Neural crest cell (in vitro differentiated cells): Measurements from ENCODE around the gene CD247. TPM values are rescaled to one million over a fixed set of nuclear protein-coding genes. Genes with fewer than 3 reads are reported as not detected.

Experiments used
- DNase-seq: peaks from one replicate; pipeline ENCODE4 v3.0.0; 2021; ENCODE audit warnings: low read depth, mixed read lengths, low spot score
- H3K27ac Mint-ChIP-seq: one replicate; pipeline ENCODE4 v1.8.0; 2021; ENCODE audit warnings: mild to moderate bottlenecking, mixed read lengths; ENCODE audit not compliant: unreplicated experiment
- H3K27me3 Mint-ChIP-seq: 2 replicates; pipeline ENCODE4 v1.8.0; 2021; ENCODE audit warnings: low read depth, mild to moderate bottlenecking, mixed read lengths
- H3K36me3 Mint-ChIP-seq: 2 replicates; pipeline ENCODE4 v1.8.0; 2021; ENCODE audit warnings: low read depth, mild to moderate bottlenecking, mixed read lengths
- H3K4me1 Mint-ChIP-seq: 2 replicates; pipeline ENCODE4 v1.8.0; 2021; ENCODE audit warnings: mixed read lengths
- H3K4me3 Mint-ChIP-seq: one replicate; pipeline ENCODE4 v1.8.0; 2021; ENCODE audit warnings: mild to moderate bottlenecking, mixed read lengths
- H3K9me3 Mint-ChIP-seq: 2 replicates; pipeline ENCODE4 v1.8.0; 2021; ENCODE audit warnings: mixed read lengths
- CTCF ChIP-seq: fragments of 200-600 bp; sonication (generic); conservative IDR thresholded peaks from 2 replicates; pipeline ENCODE4 v1.5.0; 2021; ENCODE audit warnings: antibody characterized with exemption, mild to moderate bottlenecking
- total RNA-seq: library from RNA; stranded (reverse); gene quantifications from 2 replicates; pipeline ENCODE4 v1.2.1, GENCODE V29; 2021

The CD247 gene
- total RNA-seq, 1 donor from 2014 or later = 3.9 TPM

DNA sequence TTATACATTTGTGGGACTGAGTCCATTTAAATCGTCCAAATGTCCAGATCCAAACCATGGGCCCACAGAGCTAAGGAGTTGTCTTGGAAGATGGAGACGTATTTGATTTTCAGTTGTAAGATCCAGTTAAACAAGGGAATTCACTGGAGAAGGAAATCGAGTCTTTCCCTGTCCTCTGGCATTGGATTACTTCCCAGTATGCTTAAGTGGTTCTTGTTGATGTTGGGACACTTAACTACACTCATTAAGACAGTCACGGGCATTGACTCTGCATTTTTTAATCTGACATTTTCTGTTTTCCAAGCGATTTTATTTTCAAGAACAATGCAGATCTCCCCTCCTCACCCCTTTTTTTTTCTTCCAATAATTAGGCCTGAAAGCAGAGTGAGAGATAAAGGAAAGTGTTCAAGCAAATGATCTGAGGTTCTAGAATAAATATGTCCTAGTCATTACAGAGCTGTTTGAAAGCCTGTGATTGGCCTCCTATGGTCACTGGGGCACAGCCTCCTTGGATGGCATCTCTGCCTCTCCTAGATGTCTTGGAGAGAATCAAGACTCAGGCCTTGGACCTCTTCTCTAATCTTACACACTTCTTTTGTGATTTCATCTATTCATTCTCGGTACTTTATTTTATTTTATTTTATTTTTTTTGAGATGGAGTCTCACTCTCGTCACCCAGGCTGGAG is 48.9 kb downstream of the CD247 start:
- TF ChIP-seq CTCF = no peak
- no peak overlapping the region for H3K4me3 Mint-ChIP-seq
- peaks cover 43% of the 10 kb centered on the region for H3K4me1 Mint-ChIP-seq
- H3K9me3 Mint-ChIP-seq = no peaks in the 10 kb centered on the region
- H3K27ac Mint-ChIP-seq = no peak overlapping the region
- H3K27me3 Mint-ChIP-seq = no peaks in the 10 kb centered on the region
- DNase-seq = no peak
- no peaks in the 10 kb centered on the region for H3K36me3 Mint-ChIP-seq

DNA sequence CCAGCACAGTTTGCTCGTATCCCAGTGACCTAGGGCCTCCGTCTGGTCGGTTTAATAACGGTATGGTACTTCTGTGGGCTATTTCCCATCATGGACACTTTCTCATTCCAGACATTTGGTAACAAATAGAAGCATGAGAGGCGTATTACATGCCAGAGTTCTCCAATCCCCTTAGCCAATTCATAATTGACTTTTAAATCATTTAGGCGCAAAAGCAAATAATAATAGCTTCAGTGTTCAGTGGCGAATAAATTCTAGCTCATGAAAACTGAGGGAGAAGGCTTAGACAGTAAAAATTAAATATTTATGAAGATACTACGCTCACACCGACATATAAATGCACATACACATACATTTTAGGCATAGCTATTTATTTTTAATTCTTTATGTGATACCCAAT is 50.6 kb downstream of the CD247 start:
- peaks cover 43% of the 10 kb centered on the region for H3K4me1 Mint-ChIP-seq
- H3K9me3 Mint-ChIP-seq = no peaks in the 10 kb centered on the region
- no peaks in the 10 kb centered on the region for H3K27me3 Mint-ChIP-seq
- no peak overlapping the region for H3K4me3 Mint-ChIP-seq
- DNase-seq = no peak
- TF ChIP-seq CTCF = no peak
- H3K27ac Mint-ChIP-seq = no peak overlapping the region
- H3K36me3 Mint-ChIP-seq = no peaks in the 10 kb centered on the region

GRCh38 chr1:167467126-167467710 is 51.1 kb downstream of the CD247 start:
- H3K36me3 Mint-ChIP-seq = no peaks in the 10 kb centered on the region

GRCh38 chr1:167465743-167466142 is 52.6 kb downstream of the CD247 start:
- H3K4me3 Mint-ChIP-seq = no peak overlapping the region
- H3K4me1 Mint-ChIP-seq = peaks cover 38% of the 10 kb centered on the region
- no peaks in the 10 kb centered on the region for H3K9me3 Mint-ChIP-seq
- TF ChIP-seq CTCF = no peak
- no peaks in the 10 kb centered on the region for H3K27me3 Mint-ChIP-seq
- DNase-seq = no peak
- H3K36me3 Mint-ChIP-seq = no peaks in the 10 kb centered on the region
- no peak overlapping the region for H3K27ac Mint-ChIP-seq

More at GRCh38 chr1:167467126-167467710, 51.1 kb downstream of the CD247 start:
- H3K9me3 Mint-ChIP-seq = no peaks in the 10 kb centered on the region
- no peak for DNase-seq
- H3K27me3 Mint-ChIP-seq = no peaks in the 10 kb centered on the region
- no peak for TF ChIP-seq CTCF
- no peak overlapping the region for H3K27ac Mint-ChIP-seq
- H3K4me3 Mint-ChIP-seq = no peak overlapping the region
- H3K4me1 Mint-ChIP-seq = peaks cover 40% of the 10 kb centered on the region

GRCh38 chr1:167465018-167465417 is 53.3 kb downstream of the CD247 start:
- no peaks in the 10 kb centered on the region for H3K9me3 Mint-ChIP-seq
- H3K27me3 Mint-ChIP-seq = no peaks in the 10 kb centered on the region
- peaks cover 38% of the 10 kb centered on the region for H3K4me1 Mint-ChIP-seq
- DNase-seq = no peak
- H3K27ac Mint-ChIP-seq = no peak overlapping the region
- no peak for TF ChIP-seq CTCF
- H3K36me3 Mint-ChIP-seq = no peaks in the 10 kb centered on the region
- no peak overlapping the region for H3K4me3 Mint-ChIP-seq
